Skeletal muscle cell (primary cell): ENCODE results near the gene NDUFV1.
"Not testable (repeated sequence)": the region's sequence is repeated elsewhere in the genome, so short reads cannot be mapped to it uniquely, and the experiment has no call there.

ENCODE experiments used
- DNase-seq: peaks from one replicate; pipeline ENCODE4 v3.0.0-alpha.2; 2010; ENCODE audit warnings: low read depth
- H3K4me3 ChIP-seq: 2 replicates; pipeline ENCODE4 v1.5.1; 2011; ENCODE audit warnings: low read depth, mild to moderate bottlenecking, control low read depth, low read length, moderate library complexity

Gene NDUFV1

GRCh38 chr11:67606492-67607295 lies at the start of gene NDUFV1:
TSS of gene NDUFV1 (plus strand) at chr11:67606936. CDS start at chr11:67607005, 69 bp downstream.
- peak within 1 kb of the TSS; percentile 100 for H3K4me3 ChIP-seq
- peak; percentile 66 for DNase-seq

DNA sequence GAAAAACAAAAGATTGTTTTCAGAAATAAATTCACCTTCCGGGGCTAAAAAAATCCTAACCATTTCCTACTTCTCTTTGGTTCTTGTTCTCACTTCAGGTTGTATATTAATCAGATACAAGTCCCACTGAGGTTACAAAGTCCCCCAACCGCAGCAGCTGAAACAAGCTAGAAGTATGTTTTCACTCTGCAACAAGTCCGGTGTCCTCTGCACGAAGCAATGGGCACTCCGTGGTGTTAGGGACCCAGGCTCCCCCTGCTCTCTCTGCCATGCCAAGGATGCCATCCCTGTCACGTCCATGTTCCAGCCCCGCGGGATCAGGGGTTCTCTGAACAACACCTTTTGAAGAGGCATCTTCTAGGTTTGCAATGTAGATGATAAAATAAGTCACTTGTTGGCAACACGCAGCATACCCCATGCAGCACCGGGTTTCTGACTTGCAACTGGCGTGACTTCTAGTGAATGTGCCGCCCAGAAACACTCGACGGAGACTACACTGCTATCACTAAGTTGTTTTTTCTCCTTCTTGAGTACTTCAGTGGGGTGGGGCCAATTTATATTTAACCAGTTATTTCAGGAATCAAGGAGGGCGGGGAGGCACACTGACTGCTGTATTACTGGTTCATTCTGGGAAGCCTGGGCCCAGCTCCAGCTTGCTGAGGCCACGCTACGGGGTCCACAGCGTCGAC lies 48.5 kb upstream of the NDUFV1 start:
- H3K4me3 ChIP-seq = no peak overlapping the region
- DNase-seq = no peak

DNA sequence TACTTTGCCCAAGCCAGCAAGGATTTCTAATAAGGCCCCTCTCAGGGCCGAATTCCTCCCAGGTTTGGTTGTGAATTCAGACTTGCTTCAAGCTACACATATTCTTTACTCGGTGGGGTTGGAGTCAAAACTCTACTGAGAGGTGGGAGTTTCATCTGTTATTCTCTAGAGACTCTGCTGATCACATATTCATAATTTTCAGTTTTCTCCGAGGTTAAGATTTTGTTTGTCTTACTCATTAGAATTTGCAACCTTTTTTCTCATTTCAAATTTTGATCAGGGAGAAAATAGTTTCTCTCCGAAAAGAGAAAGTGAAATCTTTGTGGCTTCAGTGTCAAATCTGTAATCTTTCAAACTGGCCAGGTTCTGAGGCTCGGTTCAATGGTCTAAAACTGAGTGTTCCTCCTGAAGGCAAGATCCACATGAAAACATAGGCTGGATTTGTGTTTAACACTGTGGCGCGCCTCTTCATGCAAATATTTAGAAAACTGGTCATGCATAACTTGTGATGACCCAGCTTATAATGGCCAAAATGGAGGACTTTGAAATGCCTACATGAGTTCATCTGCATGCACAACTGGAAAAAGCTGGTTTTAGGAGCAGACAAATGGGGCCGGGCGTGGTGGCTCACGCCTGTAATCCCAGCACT lies 44.6 kb upstream of the NDUFV1 start:
- DNase-seq = no peak
- no peak overlapping the region for H3K4me3 ChIP-seq

DNA sequence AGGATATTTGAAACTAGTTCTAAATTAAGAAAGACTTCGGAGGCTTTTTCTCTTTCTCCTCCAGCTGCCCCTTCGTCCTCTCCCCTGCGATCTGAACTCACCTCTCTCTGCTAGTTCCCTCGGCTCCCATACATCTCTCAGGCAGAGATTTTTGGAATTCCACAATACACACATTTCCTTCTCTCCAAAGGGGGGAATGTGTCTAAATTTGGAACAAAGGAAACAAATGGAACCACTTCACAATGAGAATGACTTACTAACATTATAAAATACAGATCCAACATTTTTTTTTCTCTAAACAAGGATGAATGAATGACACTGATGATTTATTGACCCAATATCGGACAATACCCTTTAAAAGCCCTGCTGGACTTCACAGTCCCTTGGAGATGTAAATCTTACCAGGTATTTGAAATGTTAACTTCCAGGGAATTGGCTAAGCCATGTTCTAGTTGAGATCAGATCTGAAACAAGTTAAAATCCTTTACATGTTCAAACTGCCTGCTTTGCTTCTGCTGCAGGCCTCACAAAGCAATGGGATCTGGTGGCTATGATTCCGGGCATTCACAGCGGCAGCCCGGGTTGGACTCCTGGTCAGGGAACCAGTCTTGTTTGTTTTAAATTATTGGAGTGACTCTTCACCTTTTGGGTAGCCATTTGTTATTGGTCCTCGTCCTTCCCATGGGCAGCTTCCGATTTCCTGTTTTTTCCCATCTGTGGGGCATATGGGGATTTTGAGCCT lies 43.6 kb upstream of the NDUFV1 start:
- DNase-seq = no peak
- H3K4me3 ChIP-seq = no peak overlapping the region

GRCh38 chr11:67563705-67564114 lies 43.0 kb upstream of the NDUFV1 start:
- DNase-seq = peak; percentile 47
- H3K4me3 ChIP-seq = not testable (repeated sequence)

GRCh38 chr11:67564230-67564629 lies 42.5 kb upstream of the NDUFV1 start:
- DNase-seq = no peak
- H3K4me3 ChIP-seq = no peak overlapping the region

- no peak overlapping the region for H3K4me3 ChIP-seq
- no peak for DNase-seq
Measured at GRCh38 chr11:67571443-67571842, 35.3 kb upstream of the NDUFV1 start.

DNA sequence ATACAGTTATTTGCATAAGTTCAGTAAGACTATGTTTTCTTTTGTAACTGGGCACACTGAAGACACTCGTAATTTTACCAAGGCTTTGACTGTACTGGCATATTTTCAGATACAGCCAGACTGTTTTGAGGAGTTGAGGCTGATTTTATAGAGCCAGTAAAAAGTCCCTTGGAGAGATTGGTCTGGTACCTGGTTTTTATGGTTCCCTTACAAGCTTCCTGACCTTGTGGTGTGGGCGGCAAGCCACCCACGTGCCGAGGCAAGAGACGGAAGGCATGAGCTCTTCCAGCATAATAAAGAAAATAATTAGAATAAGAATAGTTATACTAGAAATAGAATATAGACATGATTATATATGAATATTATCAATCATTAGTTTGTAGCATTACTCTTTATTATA lies 34.4 kb upstream of the NDUFV1 start:
- no peak overlapping the region for H3K4me3 ChIP-seq

DNA sequence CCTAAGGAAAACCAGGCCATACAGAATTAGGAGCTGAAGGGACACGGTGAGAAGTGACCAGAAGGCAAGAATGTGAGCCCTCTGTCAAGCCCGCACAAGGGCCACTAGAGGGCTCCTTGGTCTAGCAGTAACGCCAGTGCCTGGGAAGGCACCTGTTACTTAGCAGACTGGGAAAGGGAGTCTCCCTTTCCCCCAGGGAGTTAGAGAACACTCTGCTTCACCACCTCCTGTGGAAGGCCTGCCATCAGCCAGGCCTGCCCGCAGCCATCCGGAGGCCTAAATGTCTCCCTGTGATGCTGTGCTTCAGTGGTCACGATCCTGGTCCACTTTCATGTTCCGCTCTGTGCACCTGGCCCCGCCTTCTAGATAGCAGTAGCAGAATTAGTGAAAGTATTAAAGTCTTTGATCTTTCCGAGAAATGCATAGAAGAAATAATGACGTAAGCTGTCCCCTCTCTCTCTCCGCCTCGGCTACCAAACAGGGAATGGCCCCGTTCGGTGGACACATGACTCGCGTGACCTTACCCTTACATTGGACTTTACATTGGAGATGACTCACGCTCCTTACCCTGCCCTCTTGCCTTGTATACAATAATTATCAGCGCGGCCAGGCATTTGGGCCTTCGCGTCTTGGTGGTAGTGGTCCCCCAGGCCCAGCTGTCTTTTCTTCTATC lies 33.9 kb upstream of the NDUFV1 start:
- H3K4me3 ChIP-seq = no peak overlapping the region
- DNase-seq = no peak

More for the DNA sequence above, 34.4 kb upstream of the NDUFV1 start:
- DNase-seq = no peak

DNA sequence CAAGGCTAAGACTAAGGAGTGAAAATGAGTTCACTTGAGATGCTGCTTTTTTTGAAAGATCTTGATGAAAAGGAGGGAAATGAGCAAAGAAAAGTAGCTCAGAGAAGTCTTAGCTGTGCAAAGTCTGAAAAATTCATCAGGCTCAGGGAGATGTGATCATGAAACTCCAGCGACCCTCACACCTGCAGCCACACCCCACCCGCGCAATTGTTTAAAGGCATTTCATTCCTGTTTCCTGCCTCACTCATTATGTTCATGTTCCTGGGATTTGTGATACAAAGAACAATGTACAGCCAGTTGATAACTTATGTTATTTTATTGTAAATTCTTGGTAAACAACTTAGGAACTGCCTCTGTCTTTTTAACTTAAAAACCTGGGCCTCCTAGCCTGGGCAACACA lies 31.8 kb upstream of the NDUFV1 start:
- no peak overlapping the region for H3K4me3 ChIP-seq
- no peak for DNase-seq

- no peak overlapping the region for H3K4me3 ChIP-seq
- DNase-seq = no peak
Measured at GRCh38 chr11:67576735-67577475, 29.8 kb upstream of the NDUFV1 start.

- H3K4me3 ChIP-seq = no peak overlapping the region
Measured at GRCh38 chr11:67577951-67578350, 28.8 kb upstream of the NDUFV1 start.

DNA sequence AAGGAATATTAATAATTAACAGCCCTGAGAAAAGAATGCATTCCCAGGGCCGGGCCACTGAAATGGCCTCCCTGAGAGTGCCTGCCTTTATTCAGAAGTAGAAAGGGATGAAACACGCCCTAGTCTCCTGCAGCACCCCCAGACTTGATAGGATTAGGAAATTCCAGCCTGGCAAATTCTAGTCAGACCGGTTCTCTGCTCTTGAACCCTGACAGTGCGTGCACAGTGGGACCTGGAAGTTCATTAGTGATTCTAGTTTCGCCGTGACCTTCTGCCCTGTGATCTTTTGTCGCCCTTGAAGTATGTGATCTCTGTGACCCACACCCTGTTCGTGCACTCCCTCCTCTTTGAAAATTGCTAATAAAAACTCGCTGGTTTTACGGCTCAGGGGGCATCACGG lies 25.3 kb upstream of the NDUFV1 start:
- no peak overlapping the region for H3K4me3 ChIP-seq
- no peak for DNase-seq

More at GRCh38 chr11:67577951-67578350, 28.8 kb upstream of the NDUFV1 start:
- no peak for DNase-seq

DNA sequence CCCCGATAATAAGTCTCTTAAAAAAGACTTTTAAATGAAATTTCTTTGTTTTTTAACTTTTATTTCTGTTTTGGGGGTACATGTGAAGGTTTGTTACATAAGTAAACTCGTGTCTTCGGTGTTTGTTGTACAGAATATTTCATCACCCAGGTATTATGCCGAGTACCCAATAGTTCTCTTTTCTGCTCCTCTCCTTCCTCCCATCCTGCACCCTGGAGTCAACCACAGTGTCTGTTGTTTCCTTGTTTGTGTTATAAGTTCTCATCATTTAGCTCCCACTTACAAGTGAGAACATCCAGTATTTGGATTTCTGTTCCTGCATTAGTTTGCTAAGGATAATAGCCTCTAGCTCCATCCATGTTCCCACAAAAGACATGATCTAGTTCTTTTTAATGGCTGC lies 24.7 kb upstream of the NDUFV1 start:
- H3K4me3 ChIP-seq = no peak overlapping the region
- no peak for DNase-seq

GRCh38 chr11:67583247-67584204 lies 23.2 kb upstream of the NDUFV1 start, which contains the start of gene GSTP1:
TSS of gene GSTP1 (plus strand) at chr11:67583812. CDS start at chr11:67583844, 32 bp downstream.
- peak within 1 kb of the TSS; percentile 82 for H3K4me3 ChIP-seq
- DNase-seq = peak; percentile 61

DNA sequence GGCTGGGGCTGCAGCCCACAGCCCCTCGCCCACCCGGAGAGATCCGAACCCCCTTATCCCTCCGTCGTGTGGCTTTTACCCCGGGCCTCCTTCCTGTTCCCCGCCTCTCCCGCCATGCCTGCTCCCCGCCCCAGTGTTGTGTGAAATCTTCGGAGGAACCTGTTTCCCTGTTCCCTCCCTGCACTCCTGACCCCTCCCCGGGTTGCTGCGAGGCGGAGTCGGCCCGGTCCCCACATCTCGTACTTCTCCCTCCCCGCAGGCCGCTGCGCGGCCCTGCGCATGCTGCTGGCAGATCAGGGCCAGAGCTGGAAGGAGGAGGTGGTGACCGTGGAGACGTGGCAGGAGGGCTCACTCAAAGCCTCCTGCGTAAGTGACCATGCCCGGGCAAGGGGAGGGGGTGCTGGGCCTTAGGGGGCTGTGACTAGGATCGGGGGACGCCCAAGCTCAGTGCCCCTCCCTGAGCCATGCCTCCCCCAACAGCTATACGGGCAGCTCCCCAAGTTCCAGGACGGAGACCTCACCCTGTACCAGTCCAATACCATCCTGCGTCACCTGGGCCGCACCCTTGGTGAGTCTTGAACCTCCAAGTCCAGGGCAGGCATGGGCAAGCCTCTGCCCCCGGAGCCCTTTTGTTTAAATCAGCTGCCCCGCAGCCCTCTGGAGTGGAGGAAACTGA lies 22.4 kb upstream of the NDUFV1 start:
- DNase-seq = no peak
- H3K4me3 ChIP-seq = peak overlapping the region; percentile 82
